Measurements from ENCODE around the gene ZNF616.
A peak's percentile ranks its signal among the peaks of the same experiment; 100 is the strongest.

Gene ZNF616

GRCh38 chr19:52139252-52140031 is at the start of gene ZNF616:
ZNF616 (minus strand) TSS chr19:52139938; CDS start chr19:52130512, 9,426 bp downstream.
- peak; percentile 95 for DNase-seq (ENCODE audit: low spot score)

DNA sequence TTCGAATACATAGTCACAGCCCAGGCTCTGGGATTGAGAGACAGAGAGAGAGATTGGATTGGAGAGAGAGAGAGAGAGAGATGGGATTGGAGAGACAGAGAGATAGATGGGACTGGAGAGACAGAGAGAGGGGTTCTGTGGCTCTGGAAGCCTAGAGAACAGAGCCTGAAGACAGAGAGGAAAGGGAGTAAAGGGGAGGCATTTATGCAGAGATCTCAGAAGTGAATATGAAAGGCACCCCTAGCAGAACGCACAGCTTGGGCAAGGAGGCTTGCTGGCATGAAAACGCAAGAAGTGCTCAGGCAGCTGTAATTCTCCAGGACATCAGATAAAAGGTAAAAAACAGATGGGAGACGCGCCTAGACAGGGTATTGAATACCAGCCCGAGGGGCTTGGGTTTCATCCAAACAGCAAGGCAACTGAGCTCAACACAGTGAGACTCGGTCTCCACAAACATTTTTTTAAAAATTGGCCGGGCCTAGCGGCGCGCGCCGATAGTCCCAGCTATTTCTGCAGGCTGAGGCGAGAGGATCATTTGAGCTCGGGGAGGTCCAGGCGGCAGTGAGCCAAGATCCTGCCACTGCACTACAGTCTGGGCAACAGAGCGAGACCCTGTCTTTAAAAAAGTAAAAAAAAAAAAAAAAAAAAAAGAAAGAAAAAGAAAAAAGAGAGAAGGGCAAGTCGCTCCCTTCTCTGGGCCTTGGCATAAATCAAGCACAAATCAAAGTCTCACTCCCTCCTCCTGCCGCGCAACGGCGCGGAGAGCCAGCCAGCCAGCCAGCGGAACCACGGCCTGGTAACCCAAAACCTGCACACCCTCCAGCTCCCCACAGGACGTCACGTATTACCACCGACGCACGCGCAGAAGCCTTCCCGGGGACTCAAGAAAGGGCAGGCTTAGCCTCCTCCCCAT is 49.3 kb upstream of the ZNF616 start:
- DNase-seq (ENCODE audit: low spot score), result peak; percentile 8

- no peak for DNase-seq (ENCODE audit: low spot score)
Observed at GRCh38 chr19:52187407-52187806, 47.7 kb upstream of the ZNF616 start.

DNA sequence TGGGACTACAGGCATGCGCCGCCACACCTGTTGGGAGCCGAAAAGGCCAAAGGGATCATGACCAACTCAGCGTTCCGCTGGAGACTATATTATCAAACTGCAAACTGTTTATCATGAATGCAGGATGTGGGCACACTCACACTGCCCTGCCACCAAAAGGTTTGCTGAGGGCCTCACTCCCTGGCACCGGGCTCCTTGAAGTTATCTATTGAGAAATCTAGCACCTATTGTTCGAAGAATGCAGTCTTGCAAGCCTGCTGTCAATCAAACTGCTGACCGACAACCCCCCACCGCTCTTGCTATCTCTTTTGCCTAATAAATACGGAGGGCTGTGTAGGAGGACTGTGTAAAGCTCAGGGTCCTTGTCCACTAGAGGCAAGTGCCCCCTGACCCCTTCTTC is 36.8 kb upstream of the ZNF616 start:
- DNase-seq (ENCODE audit: low spot score), result no peak

GRCh38 chr19:52172347-52172746 is 32.6 kb upstream of the ZNF616 start:
- no peak for DNase-seq (ENCODE audit: low spot score)

DNA sequence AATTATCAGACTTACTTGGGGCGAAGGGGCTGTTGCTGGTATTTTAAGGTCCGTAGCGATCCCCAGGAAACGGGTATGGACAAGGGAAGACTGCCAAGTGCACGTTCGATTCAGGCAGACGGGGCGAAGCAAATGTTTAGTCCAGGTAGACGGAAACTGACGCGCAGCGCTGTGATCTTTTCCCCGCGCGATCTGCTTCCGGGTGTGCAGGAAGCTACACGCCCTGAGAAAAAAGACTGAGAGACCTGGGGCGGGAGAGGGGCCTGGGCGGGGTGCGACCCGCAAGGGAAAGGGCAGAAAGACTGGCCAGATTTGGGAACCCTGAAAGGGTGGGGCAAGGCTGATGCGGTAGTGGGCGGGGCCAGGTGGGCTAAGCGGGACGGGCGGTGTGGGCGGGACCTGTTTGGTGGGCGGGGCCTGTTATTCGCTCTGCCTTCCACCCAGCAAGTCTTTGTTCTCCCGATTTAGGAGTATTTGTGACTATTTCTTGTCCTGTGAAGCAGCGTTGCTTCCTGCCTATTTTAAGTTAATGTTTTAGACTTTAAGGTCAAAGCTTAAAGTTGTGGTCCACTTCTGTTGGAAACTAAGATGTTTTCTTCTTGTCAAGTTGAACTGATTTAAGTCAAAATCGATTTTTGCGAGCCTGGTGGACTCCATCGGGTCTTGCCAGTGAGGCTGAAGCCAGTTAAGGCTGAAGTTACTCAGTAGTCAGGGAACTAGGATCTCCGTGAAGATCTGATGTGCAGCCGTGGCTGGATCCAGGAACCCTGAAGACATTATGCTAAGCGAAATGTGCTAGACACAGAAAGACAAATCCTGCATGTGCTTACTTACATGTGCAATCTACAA is 31.8 kb upstream of the ZNF616 start, which contains the start of gene ZNF836:
TSS of gene ZNF836 (minus strand) at position 301 of the 849 bp plus-strand sequence. CDS start 3,549 bp downstream, outside the sequence.
- peak; percentile 78 for DNase-seq (ENCODE audit: low spot score)

GRCh38 chr19:52170863-52171320 is 31.2 kb upstream of the ZNF616 start:
- DNase-seq (ENCODE audit: low spot score), result peak; percentile 4

DNA sequence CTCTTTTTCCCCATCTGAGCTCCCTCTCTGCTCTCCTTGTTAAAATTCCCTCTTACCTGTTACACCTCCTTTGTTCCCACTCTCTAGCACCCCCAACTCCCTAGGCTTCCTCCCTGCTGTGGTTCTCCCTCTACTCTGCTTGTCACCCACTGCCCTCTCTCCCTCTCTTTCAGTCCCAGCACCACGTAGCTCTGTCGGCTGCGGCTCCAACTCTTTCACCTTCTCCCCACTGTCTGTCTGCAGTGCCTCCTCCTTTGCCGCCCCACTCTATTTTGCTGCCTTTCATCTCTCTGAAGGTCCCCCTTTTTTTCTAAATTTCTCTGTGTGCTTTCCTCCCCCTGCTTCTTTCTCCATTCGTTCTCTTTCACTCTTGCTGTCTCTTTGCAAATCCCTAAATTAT is 30.6 kb upstream of the ZNF616 start:
- no peak for DNase-seq (ENCODE audit: low spot score)

GRCh38 chr19:52155596-52156359 is 16.0 kb upstream of the ZNF616 start:
- no peak for DNase-seq (ENCODE audit: low spot score)

DNA sequence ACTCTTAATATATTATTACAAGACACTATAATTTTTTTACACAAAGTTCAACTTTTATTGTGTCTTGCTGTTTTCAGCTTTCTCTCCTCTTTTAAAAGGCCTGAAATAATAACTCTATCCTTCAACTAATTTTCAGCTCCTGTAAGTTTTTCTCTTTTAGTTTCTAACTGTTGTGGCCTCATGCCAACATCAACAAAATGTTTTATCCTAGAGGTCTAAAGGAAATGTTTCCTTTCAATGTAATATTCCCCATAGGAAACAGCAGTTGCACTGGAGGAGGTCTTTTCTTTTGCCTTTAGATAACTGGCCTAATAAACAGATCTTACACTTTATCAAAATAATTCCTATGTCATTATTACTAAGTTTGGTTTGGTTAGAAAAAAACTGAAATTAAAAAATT is 8.5 kb upstream of the ZNF616 start:
- no peak for DNase-seq (ENCODE audit: low spot score)

GRCh38 chr19:52142001-52142595 is 2.4 kb upstream of the ZNF616 start:
- DNase-seq (ENCODE audit: low spot score), result no peak

- DNase-seq (ENCODE audit: low spot score), result no peak
Observed at GRCh38 chr19:52141203-52141602, 1.5 kb upstream of the ZNF616 start.

DNA sequence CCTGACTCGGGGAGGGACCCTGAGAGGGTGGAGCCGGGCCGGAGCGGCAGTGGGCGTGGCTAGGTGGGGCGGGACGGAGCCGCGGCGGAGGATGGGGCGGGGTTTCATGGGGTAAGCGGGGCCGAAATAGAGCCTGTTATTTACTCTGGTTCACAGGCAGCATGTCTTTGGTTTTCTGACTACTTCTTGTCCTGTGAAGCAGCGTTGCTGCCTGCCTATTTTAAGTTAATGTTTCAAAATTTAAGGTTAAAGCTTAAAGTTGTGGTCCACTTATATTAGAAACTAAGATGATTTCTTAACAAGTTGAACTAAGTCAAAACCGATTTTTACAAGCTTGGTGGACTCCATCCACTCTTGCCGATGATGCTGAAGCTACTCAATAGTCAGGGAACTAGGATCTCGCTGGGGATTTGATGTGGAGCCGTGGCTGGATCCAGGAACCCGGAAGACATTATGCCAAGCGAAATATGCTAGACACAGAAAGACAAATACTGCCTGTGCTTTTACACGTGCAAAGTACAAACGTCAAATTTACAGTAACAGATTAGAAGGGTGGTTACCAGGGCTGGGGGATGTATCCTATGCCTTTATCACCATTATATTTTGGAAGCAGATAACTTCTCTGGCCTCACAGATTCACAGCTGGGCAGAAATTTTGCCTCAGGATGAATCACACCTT is 433 bp upstream of the ZNF616 start:
- no peak for DNase-seq (ENCODE audit: low spot score)

- no peak for DNase-seq (ENCODE audit: low spot score)
Observed at GRCh38 chr19:52138983-52139251, 821 bp downstream of the ZNF616 start.

- DNase-seq (ENCODE audit: low spot score), result peak; percentile 25
Observed at GRCh38 chr19:52138278-52138982, 1.3 kb downstream of the ZNF616 start.

GRCh38 chr19:52120286-52120685 is 19.5 kb downstream of the ZNF616 start:
- no peak for DNase-seq (ENCODE audit: low spot score)

DNA sequence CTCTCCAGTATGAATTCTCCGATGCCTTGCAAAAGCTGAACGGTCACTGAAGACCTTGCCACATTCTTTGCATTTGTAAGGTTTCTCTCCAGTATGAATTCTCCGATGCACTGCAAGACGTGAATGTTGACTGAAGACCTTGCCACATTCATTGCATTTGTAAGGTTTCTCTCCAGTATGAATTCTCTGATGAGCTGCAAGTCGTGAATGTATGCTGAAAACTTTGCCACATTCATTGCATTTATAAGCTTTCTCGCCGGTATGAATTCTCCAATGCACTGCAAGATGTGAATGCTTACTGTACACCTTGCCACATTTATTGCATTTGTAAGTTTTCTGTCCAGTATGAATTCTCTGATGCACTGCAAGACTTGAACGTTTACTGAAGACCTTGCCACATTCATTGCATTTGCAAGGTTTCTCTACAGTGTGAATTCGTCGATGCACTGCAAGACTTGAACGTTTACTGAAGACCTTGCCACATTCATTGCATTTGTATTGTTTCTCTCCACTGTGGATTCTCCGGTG is 24.1 kb downstream of the ZNF616 start:
- no peak for DNase-seq (ENCODE audit: low spot score)

GRCh38 chr19:52114691-52115090 is 25.0 kb downstream of the ZNF616 start:
- DNase-seq (ENCODE audit: low spot score), result no peak

GRCh38 chr19:52112624-52113023 is 27.1 kb downstream of the ZNF616 start:
- no peak for DNase-seq (ENCODE audit: low spot score)

Data from kidney tubule cell (primary cell).